Mesenchymal stem cell (in vitro differentiated cells and primary cell): ENCODE data around the gene CTSZ.
A peak's percentile ranks its signal among the peaks of the same experiment; 100 is the strongest.
"Not testable (repeated sequence)": the region's sequence is repeated elsewhere in the genome, so short reads cannot be mapped to it uniquely, and the experiment has no call there.

Source experiments
- DNase-seq: peaks from one replicate; pipeline ENCODE4 v3.0.0-alpha.2; 2013
- H2AFZ ChIP-seq: one replicate; pipeline ENCODE4 v1.6.1; 2013; ENCODE audit warnings: low read depth, mild to moderate bottlenecking, control low read depth, inconsistent platforms, low read length, moderate library complexity
- H2AK5ac ChIP-seq: 2 replicates; pipeline ENCODE4 v1.6.1; 2013; ENCODE audit warnings: low read length, moderate library complexity, mild to moderate bottlenecking, inconsistent platforms; ENCODE audit not compliant: severe bottlenecking
- H2BK120ac ChIP-seq: one replicate; pipeline ENCODE4 v1.6.1; 2013; ENCODE audit warnings: low read depth, mild to moderate bottlenecking, inconsistent platforms, low read length, moderate library complexity
- H2BK12ac ChIP-seq, 2 experiments: one replicate each; pipeline ENCODE4 v1.6.1; 2013; ENCODE audit warnings: inconsistent platforms in 2 of 2, low read length in 2 of 2, mild to moderate bottlenecking in 2 of 2, moderate library complexity in 2 of 2, control low read depth in 1 of 2
- H2BK15ac ChIP-seq: one replicate; pipeline ENCODE4 v1.6.1; 2013; ENCODE audit warnings: mild to moderate bottlenecking, low read depth, inconsistent platforms; ENCODE audit not compliant: poor library complexity, severe bottlenecking
- H2BK5ac ChIP-seq: 2 replicates; pipeline ENCODE4 v1.6.1; 2013; ENCODE audit warnings: low read depth, mild to moderate bottlenecking, low read length, control low read depth, inconsistent platforms; ENCODE audit not compliant: poor library complexity, severe bottlenecking
- H3K14ac ChIP-seq, 2 experiments: one replicate each; pipeline ENCODE4 v1.6.1; 2013; ENCODE audit warnings: inconsistent platforms in 2 of 2, low read length in 2 of 2, control low read depth in 1 of 2, mild to moderate bottlenecking in 1 of 2, moderate library complexity in 1 of 2
- H3K18ac ChIP-seq, 2 experiments: one replicate each; pipeline ENCODE4 v1.6.1; 2013; ENCODE audit warnings: inconsistent platforms in 2 of 2, low read length in 2 of 2, control low read depth in 1 of 2, low read depth in 1 of 2, mild to moderate bottlenecking in 1 of 2
- H3K23ac ChIP-seq, 2 experiments: one replicate each; pipeline ENCODE4 v1.6.1; 2013; ENCODE audit warnings: inconsistent platforms in 2 of 2, low read length in 2 of 2, mild to moderate bottlenecking in 2 of 2, moderate library complexity in 2 of 2, control low read depth in 1 of 2
- H3K27ac ChIP-seq: 2 replicates; pipeline ENCODE4 v1.5.1; 2013; ENCODE audit warnings: mild to moderate bottlenecking, moderate library complexity, low read length, control low read depth, inconsistent platforms; ENCODE audit not compliant: poor library complexity, severe bottlenecking
- H3K27me3 ChIP-seq, 2 experiments: 2 replicates each; pipeline versions ENCODE4 v1.6.1 to v1.7.0; 2013; ENCODE audit warnings: low read length in 2 of 2, mild to moderate bottlenecking in 2 of 2, moderate library complexity in 2 of 2, control low read depth in 1 of 2, inconsistent platforms in 1 of 2; ENCODE audit not compliant: control insufficient read depth in 1 of 2, insufficient read depth in 1 of 2
- H3K36me3 ChIP-seq, 2 experiments: 2 replicates each; pipeline versions ENCODE4 v1.6.1 to v1.7.0; 2013; ENCODE audit warnings: low read length in 2 of 2, control low read depth in 1 of 2, inconsistent platforms in 1 of 2, low read depth in 1 of 2, mild to moderate bottlenecking in 1 of 2; ENCODE audit not compliant: insufficient read depth in 2 of 2, control insufficient read depth in 1 of 2
- H3K4ac ChIP-seq, 2 experiments: one replicate each; pipeline ENCODE4 v1.6.1; 2013; ENCODE audit warnings: inconsistent platforms in 2 of 2, low read length in 2 of 2, mild to moderate bottlenecking in 2 of 2, moderate library complexity in 2 of 2, control low read depth in 1 of 2, low read depth in 1 of 2
- H3K4me1 ChIP-seq: 2 replicates; pipeline ENCODE4 v1.6.1; 2013; ENCODE audit warnings: low read depth, low read length, control low read depth; ENCODE audit not compliant: control insufficient read depth, insufficient read depth
- H3K4me2 ChIP-seq: 2 replicates; pipeline ENCODE4 v1.6.1; 2013; ENCODE audit warnings: low read length, mild to moderate bottlenecking, inconsistent platforms; ENCODE audit not compliant: poor library complexity, severe bottlenecking
- H3K4me3 ChIP-seq, 2 experiments: 2 replicates each; pipeline versions ENCODE4 v1.5.1 to v1.7.0; 2013; ENCODE audit warnings: low read length in 2 of 2, mild to moderate bottlenecking in 2 of 2, control low read depth in 1 of 2, low read depth in 1 of 2; ENCODE audit not compliant: insufficient read depth in 1 of 2
- H3K79me1 ChIP-seq: replicated peaks from 2 replicates; pipeline ENCODE4 v1.6.1; 2013; ENCODE audit warnings: mild to moderate bottlenecking, control low read depth, low read length, inconsistent platforms; ENCODE audit not compliant: poor library complexity, severe bottlenecking
- H3K9ac ChIP-seq: 2 replicates; pipeline ENCODE4 v1.7.0; 2013; ENCODE audit warnings: mild to moderate bottlenecking, low read length, moderate library complexity
- H3K9me3 ChIP-seq: 2 replicates; pipeline ENCODE4 v1.7.0; 2013; ENCODE audit warnings: mild to moderate bottlenecking, low read length; ENCODE audit not compliant: control insufficient read depth
- H4K8ac ChIP-seq: one replicate; pipeline ENCODE4 v1.6.1; 2013; ENCODE audit warnings: inconsistent platforms, mild to moderate bottlenecking, low read length, moderate library complexity
- H4K91ac ChIP-seq: one replicate; pipeline ENCODE4 v1.6.1; 2013; ENCODE audit warnings: mild to moderate bottlenecking, low read length, inconsistent platforms
- whole genome bisulfite sequencing: methylation state at CpG from one replicate; pipeline ENCODE4 v1.1.7; 2013; ENCODE audit warnings: mixed read lengths; 5-methylcytosine and 5-hydroxymethylcytosine counted together

CTSZ gene

DNA sequence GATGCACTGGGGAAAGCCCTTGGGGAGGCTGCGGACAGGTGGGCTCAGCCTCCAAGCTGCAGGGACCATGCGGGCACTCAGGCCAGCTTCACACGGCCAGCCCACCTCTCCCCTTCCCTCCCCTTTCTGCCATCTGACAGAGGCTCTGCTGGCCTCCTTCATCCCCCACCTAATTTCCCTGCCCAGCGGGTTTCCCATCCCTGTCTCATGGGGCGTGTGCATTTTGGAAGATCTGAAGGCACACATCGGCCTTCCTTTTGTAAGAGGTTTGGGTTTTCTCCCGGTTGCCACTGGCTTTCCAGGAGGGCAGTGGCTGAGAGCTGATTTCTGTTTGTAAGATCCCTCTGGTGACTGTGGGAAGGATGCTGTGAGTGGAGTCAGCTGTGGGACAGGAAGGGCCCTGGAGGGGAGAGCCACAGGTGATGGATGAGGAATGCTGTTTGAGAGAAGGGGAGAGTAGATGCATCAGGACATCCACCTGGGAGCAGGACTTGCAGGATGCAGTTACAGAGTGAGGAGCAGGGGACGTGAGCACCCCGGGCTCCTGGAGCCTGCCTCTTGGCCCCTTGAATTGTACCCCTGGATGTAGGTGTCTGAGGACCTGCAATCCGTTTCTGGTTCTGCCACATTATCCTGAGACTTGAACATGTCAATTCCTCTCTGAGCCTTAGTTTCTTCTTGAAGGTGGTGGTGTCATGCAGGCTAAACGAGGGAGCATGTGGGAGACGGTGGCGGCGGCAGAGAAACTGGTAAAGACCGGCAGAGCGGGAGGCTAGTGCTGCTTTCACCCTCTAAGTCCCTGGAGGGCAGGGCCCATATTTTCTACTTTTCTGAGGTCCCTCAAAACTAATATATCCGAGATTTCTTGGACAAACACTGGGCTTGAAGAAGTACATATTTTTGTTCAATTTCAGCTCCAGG, 6.2 kb upstream of the CTSZ start:
- H2BK5ac ChIP-seq, result no peak overlapping the region
- peaks cover 0 to 12% of the 10 kb centered on the region in 2 experiments for H3K36me3 ChIP-seq
- no peak overlapping the region for H3K4ac ChIP-seq
- H3K9ac ChIP-seq, result no peak overlapping the region
- peaks cover 19% of the 10 kb centered on the region for H3K4me1 ChIP-seq
- H4K8ac ChIP-seq, result no peak overlapping the region
- H2AFZ ChIP-seq, result no peak overlapping the region
- DNase-seq, result no peak
- H3K27me3 ChIP-seq, result no peaks in the 10 kb centered on the region
- H3K9me3 ChIP-seq, result no peaks in the 10 kb centered on the region
- H2BK12ac ChIP-seq, result no peak overlapping the region
- H3K79me1 ChIP-seq, result no peaks in the 10 kb centered on the region
- H3K14ac ChIP-seq, result no peak overlapping the region
- H3K4me3 ChIP-seq, result no peak overlapping the region
- no peak overlapping the region for H2BK15ac ChIP-seq
- H3K18ac ChIP-seq, result no peak overlapping the region
- 88% methylated on average over 17 of the region's 17 CpGs for WGBS
- no peak overlapping the region for H3K23ac ChIP-seq
- H3K4me2 ChIP-seq, result no peak overlapping the region
- H3K27ac ChIP-seq, result no peak overlapping the region
- no peak overlapping the region for H2BK120ac ChIP-seq
- peak overlapping the region; percentile 35 for H2AK5ac ChIP-seq
- peak overlapping the region; percentile 52 for H4K91ac ChIP-seq

DNA sequence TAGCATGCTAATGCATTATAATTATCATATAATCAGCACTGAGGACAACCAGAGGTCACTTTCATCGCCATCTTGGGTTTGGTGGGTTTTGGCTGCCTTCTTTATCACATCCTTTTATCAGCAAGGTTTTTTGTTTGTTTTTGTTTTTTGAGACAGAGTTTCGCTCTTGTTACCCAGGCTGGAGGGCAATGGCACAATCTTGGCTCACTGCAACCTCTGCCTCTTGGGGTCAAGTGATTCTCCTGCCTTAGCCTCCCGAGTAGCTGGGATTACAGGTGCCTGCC, 4.8 kb upstream of the CTSZ start:
- H2BK120ac ChIP-seq, H3K4me3 ChIP-seq, H3K14ac ChIP-seq, H3K27ac ChIP-seq, H3K4me2 ChIP-seq, H2AFZ ChIP-seq, H3K27me3 ChIP-seq, H3K36me3 ChIP-seq, H3K23ac ChIP-seq, H2BK12ac ChIP-seq, H3K4ac ChIP-seq, H2BK15ac ChIP-seq, DNase-seq, H4K91ac ChIP-seq, H3K18ac ChIP-seq, H2BK5ac ChIP-seq, H3K79me1 ChIP-seq, H3K9me3 ChIP-seq, H3K9ac ChIP-seq, H4K8ac ChIP-seq: not testable (repeated sequence)
- Histone ChIP-seq H3K4me1 (peaks cover 32% of the 10 kb centered on the region), H2AK5ac (peak overlapping the region; percentile 40)
- 96% methylated on average over 2 of the region's 3 CpGs for WGBS

GRCh38 chr20:59010995-59011873, 4.2 kb upstream of the CTSZ start:
- peak overlapping the region; percentile 70 for H4K91ac ChIP-seq

More at GRCh38 chr20:59010995-59011873, 4.2 kb upstream of the CTSZ start:
- H3K9ac ChIP-seq, result peak overlapping the region; percentile 18
- H3K27ac ChIP-seq, result peak overlapping the region; percentile 84
- peak overlapping the region; percentile 16 to 38 for H3K18ac ChIP-seq
- peaks cover 37% of the 10 kb centered on the region for H3K4me1 ChIP-seq
- H2AFZ ChIP-seq, result peak overlapping the region; percentile 20
- H2BK12ac ChIP-seq, result peak overlapping the region in 1 of 2 experiments; percentile 27
- no peaks in the 10 kb centered on the region for H3K9me3 ChIP-seq
- H3K23ac ChIP-seq, result no peak overlapping the region
- H2AK5ac ChIP-seq, result peak overlapping the region; percentile 40
- peak overlapping the region; percentile 83 for H4K8ac ChIP-seq
- H2BK5ac ChIP-seq, result no peak overlapping the region
- H3K36me3 ChIP-seq, result peaks cover 0 to 3% of the 10 kb centered on the region in 2 experiments
- no peak overlapping the region for H2BK15ac ChIP-seq
- H3K4ac ChIP-seq, result peak overlapping the region; percentile 6 to 63
- peak overlapping the region in 1 of 2 experiments; percentile 13 for H3K14ac ChIP-seq
- H3K4me3 ChIP-seq, result no peak overlapping the region
- H3K27me3 ChIP-seq, result no peaks in the 10 kb centered on the region
- peak overlapping the region; percentile 1 for H2BK120ac ChIP-seq
- no peak overlapping the region for H3K4me2 ChIP-seq
- 52% methylated on average over 15 of the region's 17 CpGs for WGBS
- peak; percentile 83 for DNase-seq
- H3K79me1 ChIP-seq, result peaks cover 3% of the 10 kb centered on the region
